Neuronal stem cell (in vitro differentiated cells): Measurements from ENCODE around the gene EDAR.

Source experiments
- DNase-seq: peaks from one replicate; pipeline ENCODE4 v3.0.0-alpha.2; 2013; ENCODE audit warnings: low spot score
- H2AFZ ChIP-seq: one replicate; pipeline ENCODE4 v1.6.1; 2013; ENCODE audit warnings: mild to moderate bottlenecking, low read length, inconsistent platforms
- H2AK5ac ChIP-seq: 2 replicates; pipeline ENCODE4 v1.6.1; 2013; ENCODE audit warnings: low read depth, mild to moderate bottlenecking, inconsistent platforms, low read length, moderate library complexity, mixed read lengths
- H2BK120ac ChIP-seq: 2 replicates; pipeline ENCODE4 v1.6.1; 2013; ENCODE audit warnings: low read depth, mild to moderate bottlenecking, inconsistent platforms, low read length, moderate library complexity, mixed read lengths
- H2BK12ac ChIP-seq: one replicate; pipeline ENCODE4 v1.6.1; 2013; ENCODE audit warnings: low read length, inconsistent platforms
- H2BK15ac ChIP-seq: 2 replicates; pipeline ENCODE4 v1.6.1; 2013; ENCODE audit warnings: mild to moderate bottlenecking, low read length, inconsistent platforms, mixed read lengths
- H2BK5ac ChIP-seq: one replicate; pipeline ENCODE4 v1.6.1; 2013; ENCODE audit warnings: inconsistent platforms, mild to moderate bottlenecking, low read length, moderate library complexity
- H3K14ac ChIP-seq: one replicate; pipeline ENCODE4 v1.6.1; 2013; ENCODE audit warnings: low read length, inconsistent platforms
- H3K18ac ChIP-seq: 2 replicates; pipeline ENCODE4 v1.6.1; 2013; ENCODE audit warnings: low read length, inconsistent platforms
- H3K23ac ChIP-seq: 2 replicates; pipeline ENCODE4 v1.6.1; 2013; ENCODE audit warnings: low read depth, mild to moderate bottlenecking, mixed read lengths, low read length, inconsistent platforms; ENCODE audit not compliant: poor library complexity
- H3K27ac ChIP-seq: replicated peaks from 3 replicates; pipeline ENCODE4 v1.5.1; 2013; ENCODE audit warnings: low read length, inconsistent platforms
- H3K27me3 ChIP-seq, 3 experiments: 2 replicates each; pipeline ENCODE4 v1.6.1; 2013; ENCODE audit warnings: low read length in 3 of 3, mild to moderate bottlenecking in 2 of 3, inconsistent platforms in 1 of 3, low read depth in 1 of 3, mixed read lengths in 1 of 3, moderate library complexity in 1 of 3; ENCODE audit not compliant: control insufficient read depth in 3 of 3, insufficient read depth in 3 of 3
- H3K36me3 ChIP-seq, 2 donors: replicated peaks in 1 of 2; 2 replicates each; pipeline ENCODE4 v1.6.1; 2013; ENCODE audit warnings: low read length in 2 of 2; ENCODE audit not compliant: control insufficient read depth in 2 of 2, insufficient read depth in 2 of 2
- H3K4ac ChIP-seq: 2 replicates; pipeline ENCODE4 v1.6.1; 2013; ENCODE audit warnings: inconsistent platforms, mild to moderate bottlenecking, low read length, moderate library complexity
- H3K4me1 ChIP-seq, 2 donors: 1 replicate in 1 of 2; 2 replicates in 1 of 2; pipeline ENCODE4 v1.6.1; 2013; ENCODE audit warnings: low read length in 2 of 2, low read depth in 1 of 2; ENCODE audit not compliant: control insufficient read depth in 2 of 2, insufficient read depth in 1 of 2
- H3K4me2 ChIP-seq: one replicate; pipeline ENCODE4 v1.6.1; 2013; ENCODE audit warnings: mild to moderate bottlenecking, low read length, inconsistent platforms; ENCODE audit not compliant: insufficient read depth, poor library complexity, severe bottlenecking
- H3K4me3 ChIP-seq, 2 donors: 2 replicates each; pipeline ENCODE4 v1.5.1; 2013; ENCODE audit warnings: low read length in 2 of 2, mild to moderate bottlenecking in 2 of 2, inconsistent platforms in 1 of 2, moderate library complexity in 1 of 2
- H3K79me1 ChIP-seq: one replicate; pipeline ENCODE4 v1.6.1; 2013; ENCODE audit warnings: low read depth, mild to moderate bottlenecking, inconsistent platforms, low read length, moderate library complexity
- H3K9ac ChIP-seq: one replicate; pipeline ENCODE4 v1.6.1; 2013; ENCODE audit warnings: mild to moderate bottlenecking, low read depth, low read length, inconsistent platforms; ENCODE audit not compliant: poor library complexity
- H3K9me3 ChIP-seq, 2 donors: replicated peaks in 1 of 2; 2 replicates each; pipeline versions ENCODE3 to v1.6.1; 2013; ENCODE audit warnings: low read length in 2 of 2, mild to moderate bottlenecking in 2 of 2, inconsistent platforms in 1 of 2, low read depth in 1 of 2, mixed read lengths in 1 of 2, moderate library complexity in 1 of 2; ENCODE audit not compliant: control insufficient read depth in 2 of 2, insufficient read depth in 1 of 2
- H4K8ac ChIP-seq: one replicate; pipeline ENCODE4 v1.6.1; 2013; ENCODE audit warnings: low read depth, mild to moderate bottlenecking, inconsistent platforms, low read length, moderate library complexity
- H4K91ac ChIP-seq: one replicate; pipeline ENCODE4 v1.6.1; 2013; ENCODE audit warnings: low read length, low read depth, mild to moderate bottlenecking, inconsistent platforms; ENCODE audit not compliant: poor library complexity
- WGBS, 2 donors: extraction: QIAGEN DNeasy Blood & Tissue Kit; methylation state at CpG; one replicate each; pipeline ENCODE4 v1.1.7; 2013; ENCODE audit warnings: missing lambda C conversion rate in 2 of 2, mixed read lengths in 1 of 2; ENCODE audit not compliant: insufficient read length in 2 of 2, insufficient replicate concordance in 1 of 2; ENCODE audit errors: extremely low coverage in 2 of 2; 5-methylcytosine and 5-hydroxymethylcytosine counted together

The EDAR gene

DNA sequence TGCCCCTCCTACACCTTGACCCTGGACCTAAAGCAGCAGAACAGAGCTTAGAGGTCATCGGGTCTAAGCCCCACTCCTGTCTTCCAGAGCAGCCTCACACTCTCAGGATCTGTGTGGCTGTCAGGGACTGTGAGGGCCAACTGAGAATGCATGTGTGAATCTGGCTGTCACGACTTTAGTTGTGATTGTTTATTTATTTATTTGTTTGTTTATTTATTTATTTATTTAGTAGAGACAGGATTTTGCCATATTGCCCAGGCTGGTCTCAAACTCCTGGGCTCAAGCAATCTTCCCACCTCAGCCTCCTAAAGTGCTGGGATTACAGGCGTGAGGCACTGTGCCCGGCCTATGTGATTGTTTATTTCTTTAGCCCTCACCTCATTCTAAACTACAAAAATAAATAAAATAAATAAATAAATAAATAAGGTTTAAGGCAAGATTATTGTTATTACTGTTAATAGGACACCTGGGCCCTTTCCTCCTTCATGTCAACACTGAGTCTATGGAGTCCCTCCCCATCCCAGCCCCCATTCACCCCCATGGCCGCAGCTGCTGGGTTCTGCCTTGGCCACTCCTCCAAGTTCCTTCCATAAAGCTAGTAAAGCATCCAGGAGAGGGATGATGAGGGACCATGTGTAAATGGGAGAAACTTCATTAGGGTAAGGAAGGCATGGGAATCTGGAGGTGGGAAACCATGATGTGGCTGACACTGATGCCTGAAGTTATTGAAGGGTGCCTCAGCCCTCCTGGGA lies 39.9 kb upstream of the EDAR start:
- Histone ChIP-seq H2BK15ac (no peak overlapping the region), H2AFZ (no peak overlapping the region), H3K4me2 (no peak overlapping the region), H3K9ac (no peak overlapping the region), H3K4ac (no peak overlapping the region), H2BK12ac (no peak overlapping the region), H2AK5ac (no peak overlapping the region), H3K36me3 (no peaks in the 10 kb centered on the region), H3K9me3 (peaks cover 0 to 7% of the 10 kb centered on the region in 2 donors), H3K27ac (no peak overlapping the region), H3K14ac (no peak overlapping the region), H3K18ac (no peak overlapping the region), H3K79me1 (no peaks in the 10 kb centered on the region), H3K27me3 (peaks cover 0 to 51% (median 10%) of the 10 kb centered on the region in 3 experiments), H3K4me1 (peaks cover 4 to 21% of the 10 kb centered on the region in 2 donors), H2BK120ac (no peak overlapping the region), H4K91ac (no peak overlapping the region), H3K4me3 (no peak overlapping the region), H2BK5ac (no peak overlapping the region), H3K23ac (no peak overlapping the region), H4K8ac (no peak overlapping the region)
- DNase-seq: no peak
- no CpG with 5 or more reads among the region's 5 CpGs for WGBS, 2 donors

DNA sequence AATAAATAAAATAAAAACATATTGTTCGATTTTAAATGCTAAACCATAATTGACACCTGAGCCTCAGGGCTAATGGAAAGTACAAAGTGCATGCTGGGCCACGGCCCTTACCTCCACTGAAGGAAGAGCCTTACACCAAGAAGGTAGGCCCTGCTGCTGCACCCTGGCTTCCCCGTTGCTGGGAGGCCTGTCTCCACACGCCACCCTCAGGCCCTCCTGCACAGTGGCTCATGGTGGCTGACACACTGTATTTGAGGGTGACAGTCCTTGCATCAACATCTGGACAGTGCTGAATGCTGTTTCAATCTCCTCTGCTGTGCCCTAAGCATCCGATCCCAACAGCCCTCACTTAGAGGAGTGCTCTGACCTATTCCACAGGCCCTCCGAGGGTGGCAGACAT lies 39.3 kb upstream of the EDAR start:
- H2BK5ac ChIP-seq: no peak overlapping the region
- peak overlapping the region; percentile 27 for H2BK12ac ChIP-seq
- no CpG with 5 or more reads among the region's 6 CpGs for WGBS, 2 donors
- H3K23ac ChIP-seq: no peak overlapping the region
- H3K18ac ChIP-seq: no peak overlapping the region
- H3K4ac ChIP-seq: no peak overlapping the region
- no peak overlapping the region for H2AFZ ChIP-seq
- peaks cover 0 to 5% of the 10 kb centered on the region in 2 donors for H3K9me3 ChIP-seq
- no peak overlapping the region for H4K8ac ChIP-seq
- no peak overlapping the region for H2AK5ac ChIP-seq
- H3K79me1 ChIP-seq: no peaks in the 10 kb centered on the region
- no peak overlapping the region for H2BK120ac ChIP-seq
- H3K36me3 ChIP-seq: no peaks in the 10 kb centered on the region
- H3K4me3 ChIP-seq: no peak overlapping the region
- no peak overlapping the region for H2BK15ac ChIP-seq
- H3K9ac ChIP-seq: no peak overlapping the region
- H4K91ac ChIP-seq: no peak overlapping the region
- H3K27me3 ChIP-seq: peaks cover 0 to 51% (median 10%) of the 10 kb centered on the region in 3 experiments
- H3K14ac ChIP-seq: no peak overlapping the region
- DNase-seq: no peak
- H3K27ac ChIP-seq: no peak overlapping the region
- H3K4me2 ChIP-seq: no peak overlapping the region
- H3K4me1 ChIP-seq: peaks cover 4 to 21% of the 10 kb centered on the region in 2 donors

DNA sequence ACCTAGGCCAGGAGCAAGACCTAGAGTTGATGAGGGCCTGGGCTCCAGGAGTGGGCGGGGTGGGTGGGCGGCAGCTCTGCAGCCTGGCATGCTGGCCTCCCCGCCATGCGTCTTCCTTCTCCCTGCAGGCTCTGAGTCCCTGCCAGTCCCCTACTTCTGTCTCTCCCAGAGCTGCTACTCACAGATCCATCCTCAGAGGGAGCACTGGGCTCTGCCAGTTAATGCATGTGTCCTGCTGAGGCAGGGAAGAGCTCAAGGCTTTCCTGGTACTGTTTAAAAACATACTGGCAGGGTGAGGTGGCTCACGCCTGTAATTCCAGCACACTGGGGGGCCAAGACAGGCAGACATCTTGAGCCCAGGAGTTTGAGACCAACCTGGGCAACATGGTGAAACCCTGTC lies 38.7 kb upstream of the EDAR start:
- Histone ChIP-seq H4K91ac (no peak overlapping the region), H3K27me3 (peaks cover 0 to 47% (median 10%) of the 10 kb centered on the region in 3 experiments), H2BK5ac (no peak overlapping the region), H3K4me2 (no peak overlapping the region), H3K36me3 (no peaks in the 10 kb centered on the region), H3K9ac (no peak overlapping the region), H2BK120ac (no peak overlapping the region), H3K27ac (no peak overlapping the region), H3K4ac (no peak overlapping the region), H3K23ac (no peak overlapping the region), H2AK5ac (no peak overlapping the region), H2AFZ (no peak overlapping the region), H3K4me3 (no peak overlapping the region), H4K8ac (no peak overlapping the region), H2BK12ac (no peak overlapping the region), H2BK15ac (no peak overlapping the region), H3K4me1 (peaks cover 4 to 21% of the 10 kb centered on the region in 2 donors), H3K14ac (no peak overlapping the region), H3K18ac (peak overlapping the region; percentile 59), H3K9me3 (peaks cover 0 to under 1% of the 10 kb centered on the region in 2 donors), H3K79me1 (no peaks in the 10 kb centered on the region)
- no peak for DNase-seq
- no CpG with 5 or more reads among the region's 5 CpGs for WGBS, 2 donors

DNA sequence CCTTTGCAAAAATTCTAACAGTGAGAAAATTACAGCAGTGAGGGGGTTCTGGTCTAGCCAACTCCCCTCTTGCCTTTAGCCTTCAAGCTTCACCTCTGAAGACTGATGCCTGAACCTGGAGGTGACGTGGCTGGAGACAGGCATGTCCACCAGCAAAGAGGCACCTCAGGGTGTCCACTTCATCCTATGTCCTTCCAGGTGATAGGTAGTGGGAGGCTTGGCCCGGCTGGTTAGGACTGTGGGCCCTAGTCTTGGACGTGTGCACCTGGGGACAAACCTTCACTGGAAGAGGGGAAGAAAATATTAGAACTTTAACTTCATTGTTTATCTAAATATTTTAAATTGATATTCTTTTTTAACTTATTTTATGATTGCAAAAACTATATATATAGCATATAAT lies 35.5 kb upstream of the EDAR start:
- no peak overlapping the region for H3K27ac ChIP-seq
- DNase-seq: no peak
- no peaks in the 10 kb centered on the region for H3K79me1 ChIP-seq
- H3K9ac ChIP-seq: no peak overlapping the region
- H3K27me3 ChIP-seq: peaks cover 0 to 21% (median 2%) of the 10 kb centered on the region in 3 experiments
- H4K91ac ChIP-seq: no peak overlapping the region
- no peaks in the 10 kb centered on the region for H3K9me3 ChIP-seq
- H3K4ac ChIP-seq: no peak overlapping the region
- no peak overlapping the region for H3K4me3 ChIP-seq
- no peak overlapping the region for H2BK120ac ChIP-seq
- H2BK15ac ChIP-seq: no peak overlapping the region
- no peak overlapping the region for H4K8ac ChIP-seq
- no CpG with 5 or more reads among the region's 3 CpGs for WGBS, 2 donors
- H3K14ac ChIP-seq: no peak overlapping the region
- no peaks in the 10 kb centered on the region for H3K36me3 ChIP-seq
- no peak overlapping the region for H3K23ac ChIP-seq
- no peak overlapping the region for H2BK5ac ChIP-seq
- no peak overlapping the region for H2AFZ ChIP-seq
- H3K18ac ChIP-seq: no peak overlapping the region
- no peak overlapping the region for H2BK12ac ChIP-seq
- H3K4me2 ChIP-seq: no peak overlapping the region
- H2AK5ac ChIP-seq: no peak overlapping the region
- H3K4me1 ChIP-seq: peaks cover 11 to 22% of the 10 kb centered on the region in 2 donors
